Neutrophil (primary cell): Measurements from ENCODE around the gene RAET1L.

Experiments
- H3K27ac ChIP-seq: fragments of 200-600 bp; sonication (generic); 2 replicates; pipeline ENCODE4 v1.5.1; 2016; ENCODE audit warnings: mild to moderate bottlenecking, moderate library complexity
- H3K27me3 ChIP-seq: fragments of 200-600 bp; sonication (generic); 2 replicates; pipeline ENCODE4 v1.6.0; 2016; ENCODE audit warnings: mild to moderate bottlenecking
- H3K36me3 ChIP-seq: fragments of 200-600 bp; sonication (generic); 2 replicates; pipeline ENCODE4 v1.5.1; 2017
- H3K4me1 ChIP-seq, 2 experiments: fragments of 200-600 bp in 1 of 2; sonication (generic) in 1 of 2; 1 replicate in 1 of 2; 2 replicates in 1 of 2; pipeline versions ENCODE4 v1.5.1 to v1.6.1; 2013 to 2016; ENCODE audit warnings: low read depth in 1 of 2, low read length in 1 of 2, mild to moderate bottlenecking in 1 of 2, moderate library complexity in 1 of 2; ENCODE audit not compliant: control insufficient read depth in 1 of 2, insufficient read depth in 1 of 2
- H3K4me3 ChIP-seq, 2 experiments: fragments of 200-600 bp in 1 of 2; sonication (generic) in 1 of 2; 1 replicate in 1 of 2; 2 replicates in 1 of 2; pipeline ENCODE4 v1.5.1; 2013 to 2016; ENCODE audit warnings: low read depth in 1 of 2, low read length in 1 of 2, mild to moderate bottlenecking in 1 of 2, moderate library complexity in 1 of 2
- H3K9me3 ChIP-seq: fragments of 200-600 bp; sonication (generic); 2 replicates; pipeline ENCODE4 v1.5.1; 2016
- TF ChIP-seq, protein P1 (sequence below): fragments of 200-600 bp; sonication (generic); IDR thresholded peaks from 2 replicates; pipeline ENCODE4 v1.5.1; 2016; ENCODE audit warnings: antibody characterized with exemption

Gene RAET1L

DNA sequence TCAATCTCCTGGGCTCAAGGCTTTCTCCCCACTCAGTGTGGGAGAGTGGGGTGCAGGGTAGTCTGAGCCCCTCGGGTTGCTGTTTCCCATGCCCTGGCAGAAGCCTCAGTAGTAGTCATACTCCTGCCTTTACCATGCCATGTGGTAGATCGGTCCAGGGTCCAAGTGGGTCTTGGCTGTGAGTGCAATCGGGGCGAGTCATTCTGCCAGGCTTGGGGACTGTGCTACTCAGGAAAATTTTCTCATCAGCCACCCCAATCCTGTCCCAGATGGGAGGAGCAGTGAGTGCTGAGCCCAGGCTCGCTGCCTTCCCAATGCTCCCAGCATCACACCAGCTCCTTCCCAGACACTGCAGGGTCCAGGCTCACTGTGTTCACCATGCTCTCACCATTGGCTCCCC is 10.7 kb upstream of the RAET1L start:
- Histone ChIP-seq H3K27ac (no peak overlapping the region), H3K4me3 (no peak overlapping the region), H3K4me1 (no peaks in the 10 kb centered on the region), H3K9me3 (no peaks in the 10 kb centered on the region), H3K36me3 (no peaks in the 10 kb centered on the region), H3K27me3 (peaks cover 92% of the 10 kb centered on the region)
- TF ChIP-seq, protein P1, sequence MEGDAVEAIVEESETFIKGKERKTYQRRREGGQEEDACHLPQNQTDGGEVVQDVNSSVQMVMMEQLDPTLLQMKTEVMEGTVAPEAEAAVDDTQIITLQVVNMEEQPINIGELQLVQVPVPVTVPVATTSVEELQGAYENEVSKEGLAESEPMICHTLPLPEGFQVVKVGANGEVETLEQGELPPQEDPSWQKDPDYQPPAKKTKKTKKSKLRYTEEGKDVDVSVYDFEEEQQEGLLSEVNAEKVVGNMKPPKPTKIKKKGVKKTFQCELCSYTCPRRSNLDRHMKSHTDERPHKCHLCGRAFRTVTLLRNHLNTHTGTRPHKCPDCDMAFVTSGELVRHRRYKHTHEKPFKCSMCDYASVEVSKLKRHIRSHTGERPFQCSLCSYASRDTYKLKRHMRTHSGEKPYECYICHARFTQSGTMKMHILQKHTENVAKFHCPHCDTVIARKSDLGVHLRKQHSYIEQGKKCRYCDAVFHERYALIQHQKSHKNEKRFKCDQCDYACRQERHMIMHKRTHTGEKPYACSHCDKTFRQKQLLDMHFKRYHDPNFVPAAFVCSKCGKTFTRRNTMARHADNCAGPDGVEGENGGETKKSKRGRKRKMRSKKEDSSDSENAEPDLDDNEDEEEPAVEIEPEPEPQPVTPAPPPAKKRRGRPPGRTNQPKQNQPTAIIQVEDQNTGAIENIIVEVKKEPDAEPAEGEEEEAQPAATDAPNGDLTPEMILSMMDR = no peak

DNA sequence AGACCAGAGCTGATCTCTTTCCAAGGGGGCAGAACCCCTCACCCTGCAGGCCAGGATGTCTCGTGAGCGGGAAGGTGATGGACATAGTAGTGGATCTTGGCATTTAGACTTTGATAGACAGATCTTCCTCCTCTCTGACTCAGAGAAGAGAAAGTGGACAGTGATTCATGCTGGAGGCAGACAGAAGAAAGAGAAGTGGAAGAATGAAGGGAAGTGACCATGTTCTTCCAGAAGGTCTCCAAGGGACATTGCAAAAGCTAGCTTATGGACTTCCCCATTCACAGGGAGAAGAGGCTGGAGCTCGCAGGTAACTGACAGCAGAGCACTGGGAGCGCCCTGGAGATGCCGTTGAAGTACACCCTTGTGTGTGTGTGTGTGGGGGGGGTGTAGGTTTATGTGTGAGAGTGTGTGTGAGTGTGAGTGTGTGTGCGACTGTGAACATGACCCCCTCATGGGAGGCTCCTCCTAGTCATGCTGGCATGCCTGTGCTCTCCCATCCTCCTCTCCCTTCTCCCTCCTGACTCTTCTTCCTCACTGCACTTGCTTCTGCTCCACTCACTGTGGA is 8.0 kb upstream of the RAET1L start:
- Histone ChIP-seq H3K27ac (no peak overlapping the region), H3K4me1 (no peaks in the 10 kb centered on the region), H3K36me3 (no peaks in the 10 kb centered on the region), H3K27me3 (peaks cover 92% of the 10 kb centered on the region), H3K9me3 (no peaks in the 10 kb centered on the region), H3K4me3 (no peak overlapping the region)
- TF ChIP-seq, protein P1 = no peak

DNA sequence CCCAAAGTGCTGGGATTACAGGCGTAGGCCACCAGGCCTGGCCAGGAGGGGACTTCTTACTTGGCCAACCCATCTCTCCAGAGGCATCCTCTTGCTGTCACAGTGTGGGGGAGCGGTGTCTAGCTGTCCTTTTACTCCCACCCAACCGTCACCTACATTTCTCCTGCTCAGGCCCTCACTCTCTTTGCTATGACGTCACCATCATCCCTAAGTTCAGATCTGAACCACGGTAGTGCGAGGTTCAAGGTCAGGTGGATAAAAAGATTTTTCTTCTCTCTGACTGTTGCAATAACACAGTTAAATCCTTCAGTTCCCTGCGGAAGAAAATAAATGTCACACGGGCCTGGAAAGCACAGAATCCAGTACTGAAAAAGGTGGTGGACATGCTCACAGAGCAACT is 7.3 kb upstream of the RAET1L start:
- Histone ChIP-seq H3K4me1 (no peaks in the 10 kb centered on the region), H3K27me3 (peaks cover 92% of the 10 kb centered on the region), H3K4me3 (no peak overlapping the region), H3K36me3 (no peaks in the 10 kb centered on the region), H3K27ac (no peak overlapping the region), H3K9me3 (no peaks in the 10 kb centered on the region)
- TF ChIP-seq, protein P1 = no peak

DNA sequence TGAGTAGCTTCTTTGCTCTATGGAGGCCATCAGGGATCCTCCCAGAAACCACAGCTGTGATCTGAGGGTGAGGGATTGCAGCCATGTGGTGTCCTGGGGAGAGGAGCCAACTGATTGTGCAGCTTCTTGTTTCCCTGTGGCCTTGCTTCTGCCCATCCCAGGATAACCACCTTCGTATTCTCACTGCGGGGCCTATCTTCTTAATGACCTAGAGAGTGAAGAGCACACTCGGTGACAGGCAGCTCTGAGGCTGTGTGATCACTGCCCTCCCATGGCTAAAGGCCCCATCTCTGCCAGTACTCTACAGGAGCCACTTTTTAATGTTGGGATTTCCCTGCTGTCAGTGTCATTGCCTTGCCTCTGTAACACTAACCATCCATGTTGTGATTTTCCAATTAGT is 5.3 kb upstream of the RAET1L start:
- H3K4me1 ChIP-seq = no peaks in the 10 kb centered on the region
- TF ChIP-seq, protein P1 = no peak
- peaks cover 92% of the 10 kb centered on the region for H3K27me3 ChIP-seq
- H3K9me3 ChIP-seq = no peaks in the 10 kb centered on the region
- H3K4me3 ChIP-seq = no peak overlapping the region
- no peaks in the 10 kb centered on the region for H3K36me3 ChIP-seq
- H3K27ac ChIP-seq = no peak overlapping the region

DNA sequence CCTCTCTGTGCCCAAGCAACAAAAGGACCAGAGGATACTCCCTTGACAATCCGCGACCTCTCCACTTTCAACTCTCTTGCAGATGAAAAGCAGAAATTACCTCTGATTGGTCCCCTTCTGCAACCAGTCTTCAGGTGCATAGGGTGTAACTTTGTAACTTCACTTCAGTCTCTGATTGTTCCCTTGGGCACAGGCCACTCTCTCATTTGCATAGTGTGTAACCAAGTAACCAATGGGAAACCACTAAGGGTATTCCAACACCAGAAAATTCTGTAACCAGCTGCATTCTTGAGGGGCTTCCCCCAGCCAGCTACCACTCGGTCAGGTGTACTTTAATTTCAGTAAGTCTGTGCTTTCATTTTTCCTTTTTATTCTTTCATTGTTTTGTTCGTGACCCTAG is 4.4 kb upstream of the RAET1L start:
- no peaks in the 10 kb centered on the region for H3K36me3 ChIP-seq
- H3K4me3 ChIP-seq = no peak overlapping the region
- peaks cover 92% of the 10 kb centered on the region for H3K27me3 ChIP-seq
- no peaks in the 10 kb centered on the region for H3K4me1 ChIP-seq
- H3K9me3 ChIP-seq = no peaks in the 10 kb centered on the region
- TF ChIP-seq, protein P1 = no peak
- no peak overlapping the region for H3K27ac ChIP-seq

DNA sequence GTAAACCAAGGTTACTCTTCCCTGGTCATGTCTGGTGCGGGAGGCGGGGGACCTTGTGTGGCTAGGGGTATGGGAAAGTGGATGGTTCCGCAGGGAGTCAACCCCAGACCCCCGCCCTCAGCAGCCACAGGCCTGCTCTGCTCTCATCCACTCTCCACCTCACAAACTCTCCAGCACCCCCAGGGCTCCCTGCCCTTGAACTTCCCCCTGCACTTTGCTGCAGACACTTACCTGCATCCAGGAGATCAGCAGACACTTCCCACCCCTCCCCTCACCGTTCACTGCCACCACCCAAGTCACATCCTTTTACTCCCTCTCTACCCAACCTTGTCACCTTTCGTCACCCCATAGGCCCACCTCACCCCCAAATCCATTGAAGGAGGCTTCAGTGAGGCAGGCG is 3.9 kb upstream of the RAET1L start:
- Histone ChIP-seq H3K4me1 (no peaks in the 10 kb centered on the region), H3K27me3 (peaks cover 92% of the 10 kb centered on the region), H3K4me3 (no peak overlapping the region), H3K27ac (no peak overlapping the region), H3K9me3 (no peaks in the 10 kb centered on the region), H3K36me3 (no peaks in the 10 kb centered on the region)
- TF ChIP-seq, protein P1 = no peak
